K562 (cell line): ENCODE data around the gene NFILZ. TPM values are rescaled to one million over a fixed set of nuclear protein-coding genes. Genes with fewer than 3 reads are reported as not detected.

Experiments
- ATAC-seq: fragments of 200-7000 bp; cut with Tn5 transposase; 3 replicates; pipeline ENCODE4 v1.9.1; 2020; ENCODE audit warnings: moderate library complexity
- BruUV-seq: library from RNA; stranded (reverse); fragments of 400-500 nt; replicated peaks from 2 replicates; lab custom pipeline; 2021; lab: Mats Ljungman, UMichigan
- CTCF ChIA-PET: fragments of 300-600 bp; formaldehyde crosslinking; extraction: SDS; loops from one replicate; lab custom pipeline; 2021; ENCODE audit warnings: low intra/inter-chr PET ratio; lab: Yijun Ruan, JAX
- POLR2A ChIA-PET: fragments of 300-600, 350-650 bp; sonication (Branson Sonifier 250); formaldehyde crosslinking; extraction: SDS; loops from one replicate; lab custom pipeline; 2021; ENCODE audit warnings: antibody characterized with exemption, inconsistent platforms; lab: Yijun Ruan, JAX
- DNase-seq, 4 experiments: peaks; one replicate each; pipeline versions ENCODE4 v3.0.0 to v3.0.0-alpha.2; 2011 to 2018; ENCODE audit warnings: low spot score in 3 of 4, mixed read lengths in 3 of 4; ENCODE audit errors: extremely low read depth in 1 of 4
- FAIRE-seq: peaks from 2 replicates; lab custom pipeline; 2011; peaks lifted over from hg19 to GRCh38; lab: Jason Lieb, UNC
- H2AFZ ChIP-seq: 2 replicates; pipeline ENCODE4 v1.6.0; 2011; ENCODE audit warnings: low read depth, low read length, control low read depth, inconsistent platforms
- H3K27ac ChIP-seq: fragments of 200-600 bp; 3 replicates; pipeline ENCODE4 v1.8.0; 2011; ENCODE audit warnings: low read depth, mild to moderate bottlenecking, control low read depth, inconsistent platforms, low read length, moderate library complexity, mixed read lengths; ENCODE audit errors: extremely low read depth
- H3K27me3 ChIP-seq, 2 experiments: fragments of 300-600 bp in 1 of 2; 2 replicates in 1 of 2; 3 replicates in 1 of 2; pipeline versions ENCODE4 v1.6.0 to v1.8.0; 2011; ENCODE audit warnings: inconsistent platforms in 2 of 2, low read length in 2 of 2, mild to moderate bottlenecking in 1 of 2, mixed read lengths in 1 of 2, moderate library complexity in 1 of 2; ENCODE audit not compliant: control insufficient read depth in 2 of 2, insufficient read depth in 2 of 2
- H3K36me3 ChIP-seq: fragments of 300-600 bp; 3 replicates; pipeline ENCODE4 v1.8.0; 2011; ENCODE audit warnings: mild to moderate bottlenecking, low read length, inconsistent platforms; ENCODE audit not compliant: control insufficient read depth, insufficient read depth
- H3K4me1 ChIP-seq, 2 experiments: fragments of 200-600 bp in 1 of 2; replicated peaks in 1 of 2; 2 replicates in 1 of 2; 3 replicates in 1 of 2; pipeline versions ENCODE4 v1.5.1 to v1.8.0; 2011; ENCODE audit warnings: inconsistent platforms in 2 of 2, low read length in 2 of 2, mild to moderate bottlenecking in 1 of 2, mixed read lengths in 1 of 2, moderate library complexity in 1 of 2; ENCODE audit not compliant: control insufficient read depth in 2 of 2, insufficient read depth in 2 of 2
- H3K4me2 ChIP-seq: 2 replicates; pipeline ENCODE4 v1.6.1; 2011; ENCODE audit warnings: low read length, control low read depth, inconsistent platforms, mixed read lengths; ENCODE audit not compliant: insufficient read depth
- H3K4me3 ChIP-seq: fragments of 200-600 bp; sonication (generic), shearing (Covaris generic); 2 replicates; pipeline ENCODE4 v1.5.1; 2016; ENCODE audit warnings: control low read depth, inconsistent platforms
- H3K79me2 ChIP-seq: fragments of 200-600 bp; 3 replicates; pipeline ENCODE4 v1.8.0; 2011; ENCODE audit warnings: low read length, inconsistent platforms; ENCODE audit not compliant: control insufficient read depth, insufficient read depth
- H3K9ac ChIP-seq, 2 experiments: 2 replicates each; pipeline versions ENCODE4 v1.6.0 to v1.6.1; 2011; ENCODE audit warnings: low read depth in 2 of 2, low read length in 2 of 2, control low read depth in 1 of 2, inconsistent platforms in 1 of 2, mild to moderate bottlenecking in 1 of 2, mixed read lengths in 1 of 2; ENCODE audit not compliant: insufficient read depth in 1 of 2
- H3K9me1 ChIP-seq: one replicate; pipeline ENCODE4 v1.6.0; 2011; ENCODE audit warnings: inconsistent platforms, mild to moderate bottlenecking, low read length, moderate library complexity; ENCODE audit not compliant: control insufficient read depth, insufficient read depth
- H3K9me3 ChIP-seq: replicated peaks from 2 replicates; pipeline ENCODE4 v1.5.1; 2011; ENCODE audit warnings: low read depth, low read length, inconsistent platforms; ENCODE audit not compliant: control insufficient read depth, insufficient read depth
- H4K20me1 ChIP-seq: replicated peaks from 2 replicates; pipeline ENCODE4 v1.6.1; 2011; ENCODE audit warnings: low read length, inconsistent platforms, mixed read lengths; ENCODE audit not compliant: control insufficient read depth, insufficient read depth
- ARID1B ChIP-seq: fragments of 450-650 bp; IDR thresholded peaks from 2 replicates; pipeline ENCODE4 v1.6.1; 2016; ENCODE audit warnings: antibody characterized with exemption, mild to moderate bottlenecking, inconsistent platforms
- HMG20B ChIP-seq: fragments of 250-450 bp; sonication (Bioruptor Pico); IDR thresholded peaks from 2 replicates; pipeline ENCODE4 v1.5.0; 2021; ENCODE audit warnings: mild to moderate bottlenecking
- NONO ChIP-seq, 2 experiments: fragments of 200-400 bp in 1 of 2; fragments of 450-650 bp in 1 of 2; formaldehyde crosslinking in 1 of 2; IDR thresholded peaks; 2 replicates each; pipeline ENCODE4 v1.6.1; 2017; ENCODE audit warnings: low read depth in 2 of 2, mild to moderate bottlenecking in 2 of 2, moderate library complexity in 2 of 2, low read length in 1 of 2
- REST ChIP-seq, 2 experiments: fragments of 450-650 bp; formaldehyde crosslinking in 1 of 2; IDR thresholded peaks; 2 replicates each; pipeline versions ENCODE4 v1.4.0 to v1.6.1; 2014 to 2020; ENCODE audit warnings: mild to moderate bottlenecking in 2 of 2, borderline replicate concordance in 1 of 2, low read depth in 1 of 2
- SMAD2 ChIP-seq: fragments of 150-350 bp; IDR thresholded peaks from 2 replicates; pipeline ENCODE4 v1.6.1; 2014; ENCODE audit warnings: low read depth, mild to moderate bottlenecking, low read length
- SRSF3 ChIP-seq: fragments of 200-400 bp; formaldehyde crosslinking; IDR thresholded peaks from 2 replicates; pipeline ENCODE4 v1.6.1; 2016; ENCODE audit warnings: mild to moderate bottlenecking, low read length, moderate library complexity; ENCODE audit not compliant: insufficient read depth
- ZNF609 ChIP-seq: sonication (generic); formaldehyde crosslinking; IDR thresholded peaks from 2 replicates; pipeline ENCODE4 v1.8.1; 2023; ENCODE audit warnings: missing genetic modification reagents, mild to moderate bottlenecking, borderline replicate concordance
- WGBS: fragments of 100-300 bp; shearing (Covaris generic); methylation state at CpG from one replicate; pipeline ENCODE4 v1.1.6; 2016; ENCODE audit warnings: low coverage, mixed read lengths; ENCODE audit not compliant: insufficient coverage; ENCODE audit errors: missing lambda C conversion rate; 5-methylcytosine and 5-hydroxymethylcytosine counted together
- in situ Hi-C: fragments of 300-500 bp; cut with MboI; formaldehyde crosslinking; loops from 4 replicates; pipeline ENCODE4 v1.15.0; 2018; ENCODE audit warnings: inconsistent platforms, mixed read lengths
- intact Hi-C: fragments of 100-400 bp; cut with micrococcal nuclease; formaldehyde crosslinking; loops from 2 replicates; pipeline ENCODE4 v1.14.2; 2022
- polyA plus RNA-seq, 8 experiments: library from polyadenylated mRNA; depleted of rRNA in 4 of 8; stranded (reverse) in 5 of 8; unstranded in 3 of 8; fragments of >200 nt; fragmentation: Nextera tagmentation in 2 of 8; fragmentation: Illumina TruSeq in 1 of 8; extraction: Ambion mirVana in 2 of 8; extraction: Trizol in 1 of 8; gene quantifications; 2 replicates each; pipeline versions ENCODE4 v1.2.1 to v1.2.3, GENCODE V29; 2011 to 2014; ENCODE audit warnings: inconsistent platforms in 1 of 8, missing spikeins in 1 of 8
- total RNA-seq, 7 experiments: library from RNA; depleted of rRNA in 6 of 7; stranded (reverse); fragments of >200 nt in 6 of 7; fragmentation: Illumina TruSeq in 2 of 7; extraction: Trizol in 2 of 7; gene quantifications; 2 replicates each; pipeline versions ENCODE4 v1.2.1 to v1.2.3, GENCODE V29; 2011 to 2021; ENCODE audit warnings: low replicate concordance in 1 of 7

Gene NFILZ
- total and polyA plus RNA-seq, 9 of the 15 experiments (the other 6 are each of a cell fraction or from before 2014, with no cell fraction given), result not detected

GRCh38 chr19:8673276-8673891, 43.0 kb downstream of the NFILZ start:
- H3K9ac ChIP-seq, result no peak overlapping the region
- DNase-seq (no peak), FAIRE-seq (no peak), ATAC-seq (no peak)
- H3K79me2 ChIP-seq, result no peaks in the 10 kb centered on the region
- H3K27me3 ChIP-seq, result peaks cover 0 to 5% of the 10 kb centered on the region in 2 experiments; a peak in 1 of 5 replicates
- no peak overlapping the region for H3K27ac ChIP-seq
- no peaks in the 10 kb centered on the region for H3K9me1 ChIP-seq
- H4K20me1 ChIP-seq, result 0 out of 2 replicates have a peak, but pooled peaks cover 3% of the 10 kb centered on the region
- in situ Hi-C loops (no loop called here), intact Hi-C loops (no loop called here)
- H3K4me2 ChIP-seq, result no peak overlapping the region
- POLR2A ChIA-PET, result no interaction called here
- CTCF ChIA-PET, result no interaction called here
- H3K36me3 ChIP-seq, result no peaks in the 10 kb centered on the region
- no peak overlapping the region for H3K4me3 ChIP-seq
- no peak overlapping the region for H2AFZ ChIP-seq
- H3K4me1 ChIP-seq, result peaks cover 0 to 9% of the 10 kb centered on the region in 2 experiments; a peak in 2 of 5 replicates
- BruUV-seq, result no TSS peak
- no peaks in the 10 kb centered on the region for H3K9me3 ChIP-seq
- WGBS, result 11% methylated on average over 6 of the region's 6 CpGs
- TF ChIP-seq SRSF3 (no peak), HMG20B (CRISPR knock-in tag) (no peak), ZNF609 (CRISPR knock-in tag) (no peak), NONO (IDR thresholded peaks at IDR 0.05; ENCODE audit: low read depth in 2 of 2, low read length in 1 of 2) (no peak), REST (IDR thresholded peaks at IDR 0.05; ENCODE audit: borderline replicate concordance) (no peak), REST (CRISPR knock-in tag; IDR thresholded peaks at IDR 0.05; ENCODE audit: low read depth) (no peak), SMAD2 (no peak), ARID1B (no peak)
- TF ChIP-seq, all 486 proteins: peak for 0
